HPDE6-E6E7 (cell line): Measurements from ENCODE around the gene MTUS2.

Experiments used
- DNase-seq: peaks from one replicate; pipeline ENCODE4 v3.0.0; 2011; ENCODE audit warnings: missing footprints; ENCODE audit errors: extremely low spot score

MTUS2 gene

DNA sequence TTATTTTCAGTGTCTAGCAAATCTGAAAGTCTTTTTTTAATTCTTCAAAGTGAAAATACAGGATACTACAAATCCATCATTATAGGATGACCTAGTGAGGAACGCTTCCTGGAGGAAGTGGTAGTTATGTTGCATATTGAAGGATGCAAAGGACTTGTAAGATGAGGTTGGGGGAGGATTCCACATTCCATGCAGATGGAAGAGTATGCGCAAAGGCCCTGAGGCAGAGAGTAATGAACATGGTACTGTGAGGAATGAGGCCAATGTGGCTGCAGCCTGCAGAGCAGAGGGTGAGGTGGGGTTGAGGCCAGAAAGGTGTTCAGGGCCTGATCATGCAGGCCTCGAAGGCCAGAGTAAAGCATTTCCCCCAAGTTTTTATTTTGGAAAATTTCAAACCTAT, 202.8 kb downstream of the MTUS2 start:
- no peak for DNase-seq

DNA sequence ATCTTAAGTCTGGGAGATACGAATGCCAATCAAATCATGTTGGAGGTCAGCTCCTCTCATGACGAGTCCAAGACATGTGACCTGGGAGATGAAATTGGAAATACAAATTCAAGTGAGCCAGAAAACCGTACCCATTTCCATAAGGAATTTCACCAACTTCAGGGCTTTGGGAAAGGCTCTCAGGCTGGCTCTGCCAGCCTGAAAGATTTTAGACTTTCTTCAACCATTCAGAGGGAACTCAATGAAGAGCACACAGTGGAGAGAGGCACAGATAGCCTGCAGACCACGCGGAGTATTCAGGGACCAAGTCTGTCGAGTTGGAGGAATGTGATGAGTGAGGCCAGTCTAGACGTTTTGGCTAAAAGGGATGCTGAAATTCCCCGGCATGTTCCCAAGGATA, 204.6 kb downstream of the MTUS2 start:
- DNase-seq = no peak

DNA sequence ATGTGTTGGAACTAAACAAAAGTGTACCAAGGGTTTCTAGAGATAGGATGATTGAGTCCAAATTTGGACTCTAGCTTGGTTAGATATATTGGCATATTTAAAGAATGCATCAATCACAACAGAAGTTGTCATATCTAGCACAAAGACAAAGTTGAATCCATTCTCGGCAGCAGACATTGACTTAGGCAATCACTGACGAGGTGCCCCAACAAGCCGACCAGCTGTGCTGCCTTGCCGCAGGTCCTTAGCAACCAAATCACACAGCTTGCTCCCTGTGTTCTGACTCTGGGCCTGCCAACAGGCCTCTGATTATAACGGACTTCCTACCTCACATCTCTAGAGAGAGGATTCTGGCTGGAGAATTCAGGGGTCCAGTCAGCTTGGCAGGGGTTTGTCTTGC, 208.7 kb downstream of the MTUS2 start:
- DNase-seq = no peak

DNA sequence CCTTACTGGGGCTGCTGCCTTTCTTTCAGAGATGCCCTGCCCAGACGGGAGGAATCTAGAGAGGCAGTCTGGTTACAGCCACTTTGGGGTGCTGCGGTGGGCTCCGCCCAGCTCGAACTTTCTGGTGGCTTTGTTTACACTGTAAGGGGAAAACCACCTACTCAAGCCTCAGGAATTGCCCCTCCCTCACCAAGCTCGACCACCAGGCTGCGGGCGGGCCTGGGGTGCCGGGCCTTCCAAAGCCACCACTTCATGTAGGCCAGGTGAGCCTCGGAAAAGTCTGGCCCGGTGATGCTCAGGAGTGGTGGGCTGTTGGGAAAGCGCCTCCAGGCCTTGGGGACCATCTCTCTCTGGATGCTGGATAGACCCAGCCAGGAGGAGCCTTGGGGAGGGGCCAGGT, 218.6 kb downstream of the MTUS2 start:
- DNase-seq = no peak

DNA sequence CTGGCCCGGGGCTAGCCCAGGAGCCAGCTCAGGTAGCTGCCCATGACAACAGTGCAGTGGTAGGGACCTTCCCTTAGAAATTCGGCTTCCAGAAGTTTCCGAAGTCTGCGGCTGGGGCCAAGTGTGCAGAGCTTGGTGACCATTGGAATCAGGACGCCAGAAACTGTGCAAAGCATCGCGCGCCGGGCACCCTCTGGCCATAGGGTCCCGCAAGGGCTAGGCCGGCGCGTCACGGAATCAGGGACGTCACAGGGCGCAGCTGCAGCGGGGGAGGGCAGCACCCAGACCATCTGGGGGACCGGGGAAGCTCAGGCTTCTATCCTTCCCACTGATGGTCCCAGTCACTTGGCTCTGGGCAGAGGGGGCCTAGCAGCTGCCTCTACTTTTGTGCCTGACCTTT, 219.1 kb downstream of the MTUS2 start:
- no peak for DNase-seq

DNA sequence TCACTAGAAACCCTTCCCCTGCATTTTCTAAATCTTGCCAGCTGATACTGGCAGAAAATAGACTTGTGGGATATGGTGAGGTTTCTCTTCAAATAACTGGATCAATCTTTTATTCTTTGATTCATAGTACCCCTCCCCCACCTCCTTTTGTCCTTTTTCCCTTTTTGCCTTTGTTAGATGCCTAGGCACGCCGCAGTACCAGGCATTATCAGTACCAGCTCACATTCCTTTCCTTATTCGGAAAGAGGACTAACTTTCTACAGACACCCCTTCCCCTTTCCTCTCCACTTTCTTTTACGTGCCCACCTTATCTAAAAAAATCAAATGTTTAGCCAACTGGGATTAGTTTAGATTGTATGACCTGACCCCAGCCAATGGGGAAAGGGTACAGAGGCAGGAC, 226.4 kb downstream of the MTUS2 start:
- no peak for DNase-seq

DNA sequence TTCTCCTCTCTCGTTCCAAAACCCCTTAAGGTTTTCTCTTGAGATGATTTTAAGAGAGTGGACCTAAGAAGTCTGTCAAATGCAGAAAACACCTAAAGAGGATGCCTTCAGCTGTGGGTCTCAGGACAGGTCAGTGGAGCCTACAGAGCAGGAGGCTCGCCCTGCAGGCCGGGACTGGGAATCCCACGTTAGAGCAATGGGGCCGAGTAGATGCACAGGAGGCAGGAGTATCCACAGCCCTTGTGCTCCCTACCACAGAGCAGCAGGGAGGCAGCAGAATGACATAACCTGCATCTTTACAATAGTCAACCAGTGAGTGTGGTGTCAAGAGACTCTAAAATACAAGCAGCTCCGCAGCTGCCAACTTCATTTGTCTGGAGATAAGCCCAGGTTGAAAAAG, 229.4 kb downstream of the MTUS2 start:
- DNase-seq = no peak

DNA sequence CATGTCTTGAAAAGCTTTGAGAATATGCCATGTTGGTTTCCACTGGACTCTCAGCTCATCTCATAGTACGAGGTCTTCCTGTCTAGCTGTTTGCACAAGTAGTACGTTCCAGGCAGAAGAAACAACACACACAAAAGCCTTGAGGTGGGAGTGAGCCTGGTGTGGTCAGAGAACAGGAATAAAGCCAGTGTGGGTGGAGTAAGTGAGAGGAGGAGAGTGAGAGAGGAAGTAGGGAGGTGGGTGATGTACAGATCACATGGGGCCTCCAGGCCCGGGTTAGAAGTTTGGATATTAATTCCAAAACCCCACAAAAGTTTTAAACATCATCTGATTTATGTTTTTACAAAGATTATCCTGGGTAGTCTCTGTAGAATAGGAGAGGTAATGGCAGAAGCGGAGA, 230.6 kb downstream of the MTUS2 start:
- no peak for DNase-seq

DNA sequence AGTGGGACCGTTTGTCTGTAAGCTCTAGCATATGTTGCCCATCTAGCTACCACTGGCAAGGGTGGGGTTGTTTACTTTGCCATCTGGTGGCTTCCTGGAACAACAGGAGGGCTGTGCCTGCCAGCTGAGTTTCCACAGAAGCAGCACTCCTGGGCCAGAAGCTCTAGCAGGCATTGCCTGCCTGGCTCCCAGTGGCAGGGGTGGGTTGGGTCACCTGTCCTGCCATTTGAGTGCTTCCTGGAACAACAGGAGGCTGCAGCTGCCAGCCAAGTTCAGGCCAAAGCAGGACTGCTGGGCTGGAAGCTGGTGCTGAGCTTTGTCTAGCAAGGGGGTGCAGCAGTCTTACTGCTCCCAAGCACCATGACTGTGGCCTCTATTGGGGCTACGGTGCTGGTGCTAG, 239.7 kb downstream of the MTUS2 start:
- no peak for DNase-seq

DNA sequence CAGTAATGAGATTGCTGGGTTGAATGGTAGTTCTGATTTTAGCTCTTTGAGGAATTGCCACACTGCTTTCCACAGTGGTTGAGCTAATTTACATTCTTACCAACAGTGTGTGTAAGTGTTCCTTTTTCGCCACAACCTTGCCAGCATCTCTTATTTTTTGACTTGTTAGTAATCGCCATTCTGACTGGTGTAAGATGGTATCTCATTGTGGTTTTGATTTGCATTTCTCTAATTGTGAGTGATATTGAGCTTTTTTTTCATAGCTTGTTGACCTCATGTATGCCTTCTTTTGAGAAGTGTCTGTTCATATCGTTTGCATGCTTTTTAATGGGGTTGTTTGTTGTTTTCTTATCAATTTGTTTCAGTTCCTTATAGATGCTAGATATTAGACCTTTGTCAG, 245.0 kb downstream of the MTUS2 start:
- no peak for DNase-seq

DNA sequence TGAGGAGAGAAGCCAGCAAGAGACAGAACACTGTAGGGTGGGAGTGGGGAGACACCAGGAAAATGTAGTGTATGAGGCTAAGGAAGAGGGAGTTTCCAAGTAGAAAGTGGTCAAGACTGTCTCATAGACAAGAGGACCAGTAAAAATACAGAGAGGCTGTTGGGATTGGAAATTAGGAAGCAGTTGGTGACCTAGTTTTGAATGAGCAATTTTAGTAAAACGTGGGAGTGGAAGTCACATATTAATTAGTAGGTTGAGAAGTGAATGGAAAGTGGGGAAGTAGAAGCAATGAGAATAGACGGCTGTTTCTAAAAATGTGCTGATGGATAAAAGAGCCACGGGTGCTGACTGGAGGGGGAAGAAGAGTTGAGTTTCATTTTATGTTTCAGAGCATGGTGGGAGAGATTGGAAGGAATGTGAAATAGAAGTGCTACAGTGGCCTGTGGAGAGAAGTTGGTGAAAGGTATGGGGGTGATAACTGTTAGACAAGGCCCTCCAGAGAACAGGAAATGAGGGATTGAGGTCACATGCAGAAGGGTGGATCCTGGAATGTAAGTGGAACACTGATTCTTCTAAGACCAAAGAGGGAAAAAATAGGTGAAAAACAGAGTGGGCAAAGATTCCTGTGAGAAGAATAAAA, 247.3 kb downstream of the MTUS2 start:
- no peak for DNase-seq

DNA sequence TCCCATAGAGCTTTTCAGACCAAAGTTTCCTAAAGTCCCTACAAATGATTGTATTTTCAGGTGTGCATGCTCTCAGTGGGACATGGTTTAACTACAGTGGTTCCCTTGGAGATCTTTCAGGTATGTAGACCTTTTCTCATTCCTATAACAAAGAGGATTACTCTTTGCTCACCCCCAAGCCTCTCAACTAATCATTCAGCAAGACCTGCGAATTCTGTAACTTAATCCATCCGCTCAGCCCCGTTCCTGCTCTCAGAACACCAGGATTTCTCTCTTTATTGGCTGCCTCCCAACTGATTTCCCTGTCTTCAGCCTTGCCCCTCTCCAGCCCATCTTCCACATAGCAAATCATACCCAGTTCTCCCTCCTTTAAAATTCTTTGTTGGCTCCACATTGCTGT, 253.6 kb downstream of the MTUS2 start:
- no peak for DNase-seq

DNA sequence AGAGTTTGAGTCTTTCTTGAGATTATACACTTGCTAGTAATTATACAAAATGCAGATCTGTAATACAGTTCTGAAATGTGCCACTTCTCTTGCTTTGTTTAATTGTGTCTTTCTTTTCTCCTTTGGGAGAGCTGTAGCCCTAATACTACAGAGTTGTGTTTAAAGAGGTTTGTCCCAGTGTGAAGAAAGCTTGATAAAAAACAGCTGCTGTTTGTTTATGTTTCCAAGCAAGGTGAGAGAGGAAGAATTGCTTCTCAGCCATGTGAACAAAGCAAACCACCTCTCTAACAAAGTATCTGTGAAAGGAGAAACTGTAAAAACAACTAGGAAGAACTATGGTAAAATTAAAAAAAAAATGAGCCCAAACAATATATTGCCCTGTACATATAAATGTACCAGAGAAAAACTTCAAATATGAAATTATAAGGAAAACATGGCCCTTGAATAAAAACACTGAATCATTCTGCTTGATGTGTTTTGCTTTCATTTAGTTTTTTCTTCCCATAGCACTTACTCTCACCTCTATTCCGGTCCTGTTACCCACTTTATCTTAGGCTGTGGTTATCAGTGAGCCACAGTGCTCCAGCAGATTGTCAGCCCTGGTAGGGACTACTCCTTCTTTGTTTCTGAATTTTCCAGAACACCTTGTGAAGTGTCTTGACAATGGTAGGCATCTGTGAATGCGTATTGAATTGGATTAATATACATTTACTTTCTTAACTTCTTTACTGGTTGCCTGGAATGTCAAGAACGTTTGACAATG, 257.1 kb downstream of the MTUS2 start:
- DNase-seq = no peak

DNA sequence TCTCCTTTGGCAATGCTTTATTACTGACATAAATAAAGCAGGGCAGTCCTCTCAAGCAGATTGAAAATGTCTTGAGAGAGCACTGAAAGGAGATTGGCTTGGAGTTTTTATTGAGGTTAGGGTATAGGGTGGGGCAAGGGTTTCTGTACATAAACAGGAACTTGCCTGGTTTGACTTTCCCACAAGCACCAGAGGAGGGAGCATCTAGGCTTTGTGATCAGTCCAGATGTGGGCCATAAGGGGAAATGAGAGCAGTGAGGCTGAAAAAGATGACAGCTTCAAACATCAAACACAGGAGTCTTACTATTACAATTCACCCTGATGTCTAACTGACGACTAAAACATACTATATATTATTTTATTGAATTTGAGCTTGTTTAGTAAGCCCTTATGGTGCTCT, 260.9 kb downstream of the MTUS2 start:
- no peak for DNase-seq

DNA sequence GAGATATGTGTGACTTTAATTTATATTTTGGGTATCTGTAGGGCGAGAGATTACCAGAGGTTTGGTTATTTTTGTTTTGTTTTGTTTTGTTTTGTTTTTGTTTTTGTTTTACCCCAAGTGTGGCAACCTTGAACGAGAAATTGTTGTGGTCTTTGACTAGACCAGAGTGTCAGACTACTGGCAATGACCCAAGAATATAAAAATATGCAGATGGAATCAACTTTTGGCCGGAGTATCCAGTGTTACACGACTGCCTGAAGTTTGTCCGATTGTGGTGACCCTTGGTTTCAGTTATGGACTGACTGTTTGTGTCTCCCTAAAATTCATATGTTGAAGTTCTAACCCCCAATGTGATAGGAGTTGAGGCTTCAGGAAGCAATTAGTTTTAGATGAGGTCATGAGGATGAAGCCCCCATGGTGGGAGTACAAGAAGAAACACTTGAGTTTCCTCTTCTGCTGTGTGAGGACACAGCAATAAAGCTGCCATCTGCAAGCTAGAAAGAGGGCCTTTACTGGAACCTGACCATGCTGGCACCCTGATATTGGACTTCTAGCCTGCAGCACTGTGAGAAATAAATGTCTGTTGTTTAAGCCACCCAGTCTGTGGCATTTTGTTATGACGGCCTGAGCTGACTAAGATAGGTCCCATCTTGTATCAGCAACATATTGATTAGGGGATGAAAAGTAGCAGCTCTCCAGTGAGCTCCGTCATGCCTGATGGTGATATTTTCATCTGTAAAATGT, 261.7 kb downstream of the MTUS2 start:
- DNase-seq = no peak

DNA sequence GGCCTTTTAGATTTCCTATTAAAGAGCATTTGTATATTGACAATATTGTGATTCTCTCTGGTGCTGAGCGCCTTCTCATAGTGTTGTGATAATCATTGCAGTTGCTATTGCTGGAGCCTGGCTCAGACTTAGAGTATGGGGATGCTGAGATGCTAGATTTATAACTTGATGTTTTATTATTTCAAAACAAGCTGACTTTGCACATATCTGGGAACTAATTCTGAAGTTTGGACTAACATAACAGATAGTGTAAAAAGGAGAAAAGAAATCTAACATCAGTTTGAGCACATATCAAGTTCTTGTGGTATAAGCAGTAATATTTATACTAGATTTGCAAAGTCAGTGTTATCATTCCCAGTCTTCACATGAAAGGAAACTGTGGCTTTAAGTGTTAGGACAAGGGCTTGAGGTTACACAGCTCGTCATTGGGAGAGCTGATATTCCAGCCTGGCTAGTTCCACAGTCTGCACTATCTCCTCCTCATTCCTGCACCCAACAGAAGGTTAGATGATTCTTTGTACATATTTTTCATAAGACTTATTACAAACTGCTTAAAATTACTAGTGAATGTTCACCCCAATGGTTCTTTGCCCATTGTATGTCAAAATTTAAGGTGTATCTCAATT, 279.8 kb downstream of the MTUS2 start:
- no peak for DNase-seq

DNA sequence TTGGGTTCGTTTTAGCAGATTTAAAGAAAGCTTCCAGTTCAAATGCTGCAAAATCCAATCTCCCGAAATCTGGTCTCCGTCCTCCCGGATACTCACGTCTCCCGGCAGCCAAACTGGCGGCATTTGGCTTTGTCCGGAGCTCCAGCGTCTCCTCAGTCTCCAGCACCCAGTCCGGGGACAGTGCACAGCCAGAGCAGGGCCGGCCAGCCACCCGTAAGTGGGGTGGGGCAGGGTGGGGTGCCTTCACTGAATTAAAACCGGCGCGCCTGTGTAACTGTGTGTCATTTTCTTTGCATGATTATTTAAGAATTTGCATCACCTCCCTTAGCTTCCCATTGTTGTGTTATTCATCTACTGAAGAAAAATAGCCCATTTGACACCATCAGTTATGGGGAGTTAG, 280.6 kb downstream of the MTUS2 start:
- no peak for DNase-seq

DNA sequence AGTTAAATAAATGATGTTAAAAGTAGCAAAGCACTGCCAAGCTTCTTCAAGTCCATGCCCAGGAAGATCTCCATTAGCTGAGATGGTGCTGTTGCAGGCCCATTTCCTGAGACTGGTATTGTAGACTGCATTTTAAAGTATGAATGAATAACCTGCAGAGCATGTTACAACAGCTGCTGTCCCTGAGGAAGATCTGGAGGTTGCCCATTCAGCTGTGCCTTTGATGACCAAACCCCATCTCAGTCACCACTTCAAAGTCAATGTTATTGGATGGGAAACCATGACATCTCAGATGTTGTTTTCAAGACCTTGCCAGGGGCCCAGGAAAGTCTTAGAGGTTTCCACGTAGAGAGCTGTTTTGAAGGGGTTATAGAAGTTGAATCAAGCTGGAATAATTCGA, 281.3 kb downstream of the MTUS2 start:
- DNase-seq = no peak

DNA sequence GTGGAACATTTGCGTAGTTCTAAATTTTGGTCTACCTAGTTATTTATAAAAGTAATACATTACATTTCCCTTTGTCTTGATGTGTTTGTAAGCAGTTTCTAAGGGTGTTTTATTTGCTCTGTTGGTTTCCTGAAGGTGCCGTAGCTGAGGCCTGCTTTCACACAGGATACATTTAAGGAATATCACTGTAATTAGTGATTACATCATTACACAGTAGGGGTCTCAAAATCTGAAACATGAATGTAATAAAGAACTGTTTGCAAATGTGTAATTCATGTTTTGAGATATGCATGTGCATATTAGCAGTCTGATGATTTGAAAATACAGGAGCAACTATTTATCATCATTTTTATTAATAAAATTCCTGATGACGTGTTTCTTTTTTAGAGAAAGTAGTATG, 281.8 kb downstream of the MTUS2 start:
- DNase-seq = no peak

DNA sequence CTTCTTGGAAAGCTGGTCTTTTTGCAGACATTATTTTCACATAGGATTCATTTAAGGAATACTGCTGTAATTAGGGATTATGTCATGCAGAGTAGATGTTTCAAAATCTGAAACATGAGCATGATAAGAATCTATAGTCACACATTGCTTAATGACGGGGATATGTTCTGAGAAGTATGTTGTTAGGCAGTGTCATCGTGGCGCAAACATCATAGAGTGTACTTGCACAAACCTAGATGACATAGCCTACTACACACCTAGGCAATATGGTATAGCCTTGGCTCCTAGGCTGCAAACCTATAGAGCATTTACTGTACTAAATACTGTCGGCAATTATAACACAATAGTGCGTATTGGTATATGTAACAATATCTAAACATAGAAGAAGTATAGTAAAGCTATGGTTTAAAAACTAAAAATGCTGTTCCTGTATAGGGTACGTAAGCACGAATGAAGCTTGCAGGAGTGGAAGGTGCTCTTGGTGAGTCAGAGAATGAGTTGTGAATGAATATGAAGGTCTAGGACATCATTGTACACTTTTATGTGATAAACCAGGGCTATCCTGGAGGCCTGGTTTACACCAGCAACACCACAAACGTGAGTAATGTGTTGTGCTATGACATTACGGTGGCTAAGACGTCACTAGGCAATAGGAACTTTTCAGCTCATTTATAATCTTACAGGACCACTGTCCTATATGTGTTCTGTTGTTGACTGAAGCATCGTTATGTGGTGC, 283.1 kb downstream of the MTUS2 start:
- DNase-seq = no peak

DNA sequence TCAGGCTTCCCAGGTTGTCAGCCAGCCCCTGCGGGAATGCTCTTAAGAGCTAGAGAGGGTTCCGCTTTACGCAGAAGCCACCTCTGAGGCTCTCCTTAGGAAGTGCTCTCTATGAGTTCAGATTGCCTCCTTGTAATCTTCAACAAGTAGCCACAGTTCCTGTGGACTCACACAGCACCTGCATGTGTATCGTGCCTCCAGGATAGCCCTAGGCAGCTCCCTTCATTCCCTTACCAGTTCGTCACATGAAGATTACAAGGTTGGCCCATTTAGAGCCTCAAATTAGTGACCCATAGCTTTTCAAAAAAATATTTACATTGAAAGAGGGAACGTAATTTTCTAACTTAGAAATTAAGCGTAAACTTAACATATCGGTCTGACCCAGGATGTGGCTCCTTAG, 284.3 kb downstream of the MTUS2 start:
- DNase-seq = no peak

DNA sequence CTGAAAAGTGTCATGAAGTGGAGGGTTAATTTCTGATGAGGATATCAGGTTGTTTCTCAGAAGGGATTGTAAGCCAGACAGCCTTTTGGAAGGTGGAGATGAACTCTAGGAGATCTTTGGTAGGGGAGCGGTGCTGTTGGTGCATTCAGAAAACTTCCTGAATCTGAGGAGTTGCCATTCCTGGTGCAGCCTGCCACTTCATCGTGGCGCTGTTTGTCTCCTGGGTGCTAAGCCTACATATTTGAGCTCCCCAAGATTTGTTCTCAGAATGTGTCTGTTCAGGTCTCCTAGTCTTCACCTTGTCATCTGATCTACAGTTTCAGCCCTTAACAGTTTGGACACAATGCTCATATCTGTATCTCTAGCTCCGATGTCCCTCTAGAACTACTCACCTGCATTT, 285.6 kb downstream of the MTUS2 start:
- DNase-seq = no peak
